GM12864 (cell line): ENCODE measurements around the gene SETD1A.

Experiments
- DNase-seq: peaks from one replicate; pipeline ENCODE4 v3.0.0-alpha.2; 2011; ENCODE audit warnings: low read depth
- H3K4me3 ChIP-seq: 2 replicates; pipeline ENCODE4 v1.5.1; 2011; ENCODE audit warnings: mild to moderate bottlenecking, low read depth, low read length, control low read depth
- TF ChIP-seq, protein P1 (sequence below): IDR thresholded peaks from 2 replicates; pipeline ENCODE4 v1.5.1; 2011; ENCODE audit warnings: low read depth, mild to moderate bottlenecking, moderate library complexity, low read length, control low read depth, inconsistent platforms; ENCODE audit errors: missing control alignments

Gene SETD1A

DNA sequence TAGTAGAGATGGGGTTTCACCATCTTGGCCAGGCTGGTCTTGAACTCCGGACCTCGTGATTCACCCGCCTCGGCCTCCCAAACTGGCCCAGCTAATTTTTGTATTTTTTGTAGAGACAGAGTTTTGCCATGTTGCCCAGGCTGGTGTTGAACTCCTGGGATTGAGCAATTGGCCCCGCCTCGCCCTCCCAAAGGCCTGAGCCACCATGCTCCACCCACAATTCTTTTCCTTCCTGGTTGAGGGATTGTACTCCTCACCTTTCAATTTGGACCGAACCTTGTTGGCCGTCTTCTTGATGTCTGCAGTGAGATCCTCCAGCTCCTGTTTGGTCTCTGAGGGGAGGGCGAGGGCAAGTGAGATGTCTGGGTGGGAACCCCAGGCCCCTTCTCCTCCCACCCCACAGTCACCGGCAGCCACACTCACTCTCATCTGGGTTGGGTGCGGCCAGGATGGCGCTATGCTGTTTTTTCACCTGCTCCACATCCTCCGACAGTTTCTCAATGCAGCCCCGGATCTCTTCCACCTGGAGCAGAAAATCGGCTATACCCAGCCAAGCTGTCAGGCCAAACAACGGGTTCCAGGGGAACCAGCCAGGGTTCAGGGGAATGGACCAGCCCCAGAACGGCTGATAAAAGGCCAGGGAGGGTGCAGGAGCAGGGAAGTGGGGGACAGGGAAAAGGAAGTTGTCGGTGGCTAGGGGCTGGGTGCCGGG, 43.3 kb downstream of the SETD1A start:
- TF ChIP-seq, protein P1, sequence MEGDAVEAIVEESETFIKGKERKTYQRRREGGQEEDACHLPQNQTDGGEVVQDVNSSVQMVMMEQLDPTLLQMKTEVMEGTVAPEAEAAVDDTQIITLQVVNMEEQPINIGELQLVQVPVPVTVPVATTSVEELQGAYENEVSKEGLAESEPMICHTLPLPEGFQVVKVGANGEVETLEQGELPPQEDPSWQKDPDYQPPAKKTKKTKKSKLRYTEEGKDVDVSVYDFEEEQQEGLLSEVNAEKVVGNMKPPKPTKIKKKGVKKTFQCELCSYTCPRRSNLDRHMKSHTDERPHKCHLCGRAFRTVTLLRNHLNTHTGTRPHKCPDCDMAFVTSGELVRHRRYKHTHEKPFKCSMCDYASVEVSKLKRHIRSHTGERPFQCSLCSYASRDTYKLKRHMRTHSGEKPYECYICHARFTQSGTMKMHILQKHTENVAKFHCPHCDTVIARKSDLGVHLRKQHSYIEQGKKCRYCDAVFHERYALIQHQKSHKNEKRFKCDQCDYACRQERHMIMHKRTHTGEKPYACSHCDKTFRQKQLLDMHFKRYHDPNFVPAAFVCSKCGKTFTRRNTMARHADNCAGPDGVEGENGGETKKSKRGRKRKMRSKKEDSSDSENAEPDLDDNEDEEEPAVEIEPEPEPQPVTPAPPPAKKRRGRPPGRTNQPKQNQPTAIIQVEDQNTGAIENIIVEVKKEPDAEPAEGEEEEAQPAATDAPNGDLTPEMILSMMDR: no peak
- H3K4me3 ChIP-seq: no peak overlapping the region
- no peak for DNase-seq

DNA sequence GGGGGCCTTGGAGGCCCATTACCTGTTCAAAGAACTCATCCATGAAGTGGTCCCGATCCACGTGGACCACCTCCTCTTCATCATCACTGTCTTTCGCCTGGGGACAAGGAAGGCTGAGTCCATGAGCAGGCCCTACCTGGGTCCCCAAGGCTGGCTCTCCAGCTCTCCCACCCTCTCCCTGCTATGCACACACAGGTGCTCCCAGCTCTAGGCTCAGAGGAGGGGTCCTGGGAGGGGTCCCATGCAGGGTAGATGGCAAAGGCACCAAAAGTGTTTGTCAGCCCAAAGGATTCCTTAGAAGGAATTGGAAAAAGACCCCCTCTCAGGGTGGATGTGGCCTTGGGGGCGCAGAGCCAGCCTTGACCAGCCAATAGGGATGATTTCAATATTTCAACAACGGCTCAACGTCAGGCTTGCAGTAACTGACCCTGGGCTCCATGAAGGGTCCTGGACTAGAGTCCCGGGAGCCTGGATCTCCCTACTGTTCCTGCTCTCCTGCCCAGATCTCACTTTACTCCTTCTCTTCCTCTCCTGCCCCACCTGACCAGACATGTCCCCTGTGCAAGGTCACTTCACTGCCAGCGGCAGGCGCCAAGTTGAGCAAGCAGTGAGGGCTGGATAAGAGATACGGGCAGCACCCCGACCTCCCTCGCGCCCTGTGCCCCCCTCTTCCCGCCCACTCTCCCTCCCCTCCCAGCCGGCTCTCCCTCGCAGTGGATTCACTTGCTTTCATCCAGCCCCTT, 44.1 kb downstream of the SETD1A start:
- TF ChIP-seq, protein P1: no peak
- no peak overlapping the region for H3K4me3 ChIP-seq
- no peak for DNase-seq

GRCh38 chr16:31002250-31002700, 44.7 kb downstream of the SETD1A start:
- TF ChIP-seq, protein P1: no peak
- no peak for DNase-seq
- H3K4me3 ChIP-seq: no peak overlapping the region

GRCh38 chr16:31002862-31003341, 45.3 kb downstream of the SETD1A start:
- DNase-seq: no peak
- TF ChIP-seq, protein P1: no peak
- H3K4me3 ChIP-seq: no peak overlapping the region

- no peak for DNase-seq
- no peak overlapping the region for H3K4me3 ChIP-seq
- TF ChIP-seq, protein P1: no peak
Measured at GRCh38 chr16:31003744-31004143, 46.2 kb downstream of the SETD1A start.

- TF ChIP-seq, protein P1: no peak
- no peak overlapping the region for H3K4me3 ChIP-seq
- DNase-seq: no peak
Measured at GRCh38 chr16:31004658-31005057, 47.1 kb downstream of the SETD1A start.
